CD4-positive, alpha-beta memory T cell (primary cell): ENCODE measurements around the gene HIF3A. TPM values are rescaled to one million over a fixed set of nuclear protein-coding genes. Genes with fewer than 3 reads are reported as not detected.

Experiments
- CTCF ChIA-PET: fragments of 350-600 bp; sonication (Branson Sonifier 250); formaldehyde crosslinking; loops from one replicate; lab custom pipeline; 2021; ENCODE audit warnings: inconsistent platforms; ENCODE audit not compliant: partially characterized antibody; lab: Charles Lee
- POLR2A ChIA-PET: fragments of 350-600 bp; sonication (Branson Sonifier 250); formaldehyde crosslinking; loops from one replicate; lab custom pipeline; 2021; ENCODE audit not compliant: partially characterized antibody; lab: Charles Lee
- DNase-seq, 5 donors: peaks; one replicate each; pipeline versions ENCODE4 v3.0.0 to v3.0.0-alpha.2; 2020 to 2022; ENCODE audit warnings: mixed read lengths in 1 of 5
- H3K27ac ChIP-seq: one replicate; pipeline ENCODE4 v1.7.0; 2013; ENCODE audit warnings: low read depth, low read length
- H3K27me3 ChIP-seq: 2 replicates; pipeline ENCODE4 v1.7.0; 2013; ENCODE audit warnings: mild to moderate bottlenecking, low read length, moderate library complexity; ENCODE audit not compliant: insufficient read depth
- H3K36me3 ChIP-seq: 2 replicates; pipeline ENCODE4 v1.7.0; 2013; ENCODE audit warnings: mild to moderate bottlenecking, low read length, moderate library complexity; ENCODE audit not compliant: insufficient read depth
- H3K4me1 ChIP-seq: 2 replicates; pipeline ENCODE4 v1.7.0; 2013; ENCODE audit warnings: mild to moderate bottlenecking, low read length, moderate library complexity; ENCODE audit not compliant: insufficient read depth
- H3K4me3 ChIP-seq, 2 donors: one replicate each; pipeline ENCODE4 v1.7.0; 2013; ENCODE audit warnings: low read length in 2 of 2, mild to moderate bottlenecking in 1 of 2
- H3K9me3 ChIP-seq, 2 donors: one replicate each; pipeline ENCODE4 v1.7.0; 2013; ENCODE audit warnings: low read length in 2 of 2, control low read depth in 1 of 2; ENCODE audit not compliant: control insufficient read depth in 1 of 2
- H3K27ac Mint-ChIP-seq, 7 donors: one replicate each; pipeline ENCODE4 v1.8.0; 2020 to 2021; ENCODE audit warnings: mixed read lengths in 7 of 7, mild to moderate bottlenecking in 6 of 7, inconsistent platforms in 3 of 7, moderate library complexity in 3 of 7
- H3K27me3 Mint-ChIP-seq, 2 donors: one replicate each; pipeline ENCODE4 v1.8.0; 2020 to 2021; ENCODE audit warnings: mixed read lengths in 2 of 2
- H3K36me3 Mint-ChIP-seq, 2 donors: one replicate each; pipeline ENCODE4 v1.8.0; 2020 to 2021; ENCODE audit warnings: mixed read lengths in 2 of 2, inconsistent platforms in 1 of 2, mild to moderate bottlenecking in 1 of 2
- H3K4me1 Mint-ChIP-seq, 4 donors: one replicate each; pipeline ENCODE4 v1.8.0; 2020 to 2021; ENCODE audit warnings: mixed read lengths in 4 of 4, mild to moderate bottlenecking in 1 of 4
- H3K4me3 Mint-ChIP-seq, 8 donors: one replicate each; pipeline ENCODE4 v1.8.0; 2020 to 2021; ENCODE audit warnings: mixed read lengths in 8 of 8, mild to moderate bottlenecking in 7 of 8, moderate library complexity in 6 of 8, inconsistent platforms in 3 of 8
- H3K9me3 Mint-ChIP-seq, 8 donors: one replicate each; pipeline ENCODE4 v1.8.0; 2020 to 2021; ENCODE audit warnings: mixed read lengths in 8 of 8, mild to moderate bottlenecking in 5 of 8, inconsistent platforms in 3 of 8, moderate library complexity in 1 of 8
- intact Hi-C: fragments of 100-400 bp; cut with micrococcal nuclease; formaldehyde crosslinking; loops from one replicate; pipeline ENCODE4 v1.15.1; 2023
- polyA plus RNA-seq, 2 donors: library from polyadenylated mRNA; unstranded; fragments of 300-500 nt; fragmentation: Illumina TruSeq; gene quantifications; one replicate each; pipeline ENCODE4 v1.2.3, GENCODE V29; 2021
- total RNA-seq, 2 experiments: library from RNA; stranded (reverse); gene quantifications; one replicate each; pipeline ENCODE4 v1.2.3, GENCODE V29; 2021

HIF3A gene
- total and polyA plus RNA-seq, 4 experiments from 2014 or later: not detected

DNA sequence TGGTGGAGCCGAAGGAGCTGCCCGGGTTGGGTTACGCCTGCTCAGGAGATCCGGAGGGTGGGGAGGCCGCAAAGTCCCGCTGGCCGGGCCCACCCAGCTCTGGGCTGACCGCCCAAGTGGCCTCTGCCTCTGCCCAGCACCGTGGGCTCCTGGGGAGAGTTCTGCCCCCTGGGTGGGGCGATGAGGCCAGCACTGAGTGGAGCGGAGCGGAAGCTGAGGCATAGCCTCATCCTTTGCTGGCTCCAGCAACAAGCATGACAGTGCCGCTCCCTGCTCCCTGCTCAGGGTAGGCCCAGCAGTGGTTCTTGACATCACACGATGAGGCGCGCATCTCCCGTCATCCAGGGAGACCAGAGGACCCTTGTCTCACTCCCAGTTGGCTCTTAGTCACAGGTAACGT, 94.0 kb downstream of the HIF3A start:
- no peak overlapping the region for H3K4me3 ChIP-seq
- Mint-ChIP-seq H3K4me1 (peaks cover 3 to 10% (median 4%) of the 10 kb centered on the region in 4 donors), H3K36me3 (peaks cover 40 to 50% of the 10 kb centered on the region in 2 donors), H3K27me3 (peaks cover 0 to 2% of the 10 kb centered on the region in 2 donors), H3K4me3 (no peak overlapping the region), H3K9me3 (peaks cover 0 to 2% (median 0%) of the 10 kb centered on the region in 8 donors), H3K27ac (no peak overlapping the region)
- intact Hi-C loops: no loop called here
- no peak for DNase-seq
- no peaks in the 10 kb centered on the region for H3K27me3 ChIP-seq
- H3K9me3 ChIP-seq: no peaks in the 10 kb centered on the region
- CTCF ChIA-PET: interaction anchor here (1.0 kb wide), 1 partner anchor 44 kb away, joined by 3 read pairs; the partner anchor contains the start of gene PPP5C
- H3K27ac ChIP-seq: no peak overlapping the region
- H3K36me3 ChIP-seq: peaks cover 21% of the 10 kb centered on the region
- H3K4me1 ChIP-seq: no peaks in the 10 kb centered on the region
- POLR2A ChIA-PET: no interaction called here

DNA sequence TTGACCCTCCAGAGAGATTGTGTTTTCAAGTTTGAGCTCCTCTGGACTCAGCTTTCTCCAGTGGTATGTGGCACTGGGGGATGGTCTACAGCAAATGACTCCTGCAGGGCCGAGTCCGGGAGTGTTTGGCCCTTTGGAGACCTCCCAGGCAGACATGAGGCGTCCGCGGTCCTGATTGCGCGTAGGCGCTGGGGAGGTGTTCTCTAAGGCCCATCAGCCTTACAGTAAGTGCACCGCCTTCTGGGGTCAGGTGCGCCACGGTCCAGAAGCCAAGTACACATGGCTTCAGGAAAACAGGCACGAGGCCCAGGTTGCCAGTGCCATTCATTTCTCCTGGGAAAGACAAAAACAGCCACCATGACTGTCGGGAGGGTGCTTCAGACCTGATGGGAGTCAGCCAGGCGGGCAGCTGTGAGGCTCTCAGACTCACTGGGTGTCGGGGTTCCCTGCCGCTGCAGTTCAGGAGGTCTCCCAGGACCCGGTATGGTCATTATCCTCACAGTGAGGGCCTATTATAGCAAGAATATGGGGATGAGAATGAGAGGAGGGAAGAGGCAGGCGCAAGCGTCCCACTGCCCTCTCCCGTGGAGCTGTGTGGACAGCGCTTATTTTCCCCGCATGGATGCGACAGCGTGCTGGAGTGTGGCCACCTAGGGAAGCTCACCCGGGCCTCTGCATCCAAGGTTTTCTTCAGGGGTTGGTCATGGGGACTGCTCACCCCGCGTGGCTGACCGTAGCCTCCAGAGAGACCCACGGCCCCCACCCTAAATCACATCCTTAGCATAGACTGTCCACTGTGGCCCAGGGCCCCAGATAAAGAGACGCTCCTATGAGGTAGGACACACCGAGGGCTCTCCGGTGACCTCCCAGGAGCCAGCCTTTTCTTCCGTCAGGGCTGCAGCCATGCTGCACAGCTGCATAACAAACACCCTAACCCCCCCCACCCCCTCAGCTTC, 94.7 kb downstream of the HIF3A start:
- no peak overlapping the region for H3K27ac ChIP-seq
- ChIA-PET CTCF (interaction anchor here (1.0 to 1.2 kb wide), 2 partner anchors 45 to 56 kb away, joined by 3 to 4 read pairs; partner anchors contain the start of gene PPP5C), POLR2A (no interaction called here)
- peaks cover 21% of the 10 kb centered on the region for H3K36me3 ChIP-seq
- no peaks in the 10 kb centered on the region for H3K9me3 ChIP-seq
- peaks cover 0 to 2% of the 10 kb centered on the region in 2 donors for H3K27me3 Mint-ChIP-seq
- no peaks in the 10 kb centered on the region for H3K27me3 ChIP-seq
- H3K4me3 ChIP-seq: no peak overlapping the region
- no peaks in the 10 kb centered on the region for H3K4me1 ChIP-seq
- intact Hi-C loops: no loop called here
- H3K9me3 Mint-ChIP-seq: peaks cover 0 to 2% (median 0%) of the 10 kb centered on the region in 8 donors
- peaks cover 37 to 46% of the 10 kb centered on the region in 2 donors for H3K36me3 Mint-ChIP-seq
- no peak overlapping the region for H3K4me3 Mint-ChIP-seq
- no peak for DNase-seq
- H3K4me1 Mint-ChIP-seq: peaks cover 3 to 10% (median 4%) of the 10 kb centered on the region in 4 donors
- no peak overlapping the region for H3K27ac Mint-ChIP-seq

DNA sequence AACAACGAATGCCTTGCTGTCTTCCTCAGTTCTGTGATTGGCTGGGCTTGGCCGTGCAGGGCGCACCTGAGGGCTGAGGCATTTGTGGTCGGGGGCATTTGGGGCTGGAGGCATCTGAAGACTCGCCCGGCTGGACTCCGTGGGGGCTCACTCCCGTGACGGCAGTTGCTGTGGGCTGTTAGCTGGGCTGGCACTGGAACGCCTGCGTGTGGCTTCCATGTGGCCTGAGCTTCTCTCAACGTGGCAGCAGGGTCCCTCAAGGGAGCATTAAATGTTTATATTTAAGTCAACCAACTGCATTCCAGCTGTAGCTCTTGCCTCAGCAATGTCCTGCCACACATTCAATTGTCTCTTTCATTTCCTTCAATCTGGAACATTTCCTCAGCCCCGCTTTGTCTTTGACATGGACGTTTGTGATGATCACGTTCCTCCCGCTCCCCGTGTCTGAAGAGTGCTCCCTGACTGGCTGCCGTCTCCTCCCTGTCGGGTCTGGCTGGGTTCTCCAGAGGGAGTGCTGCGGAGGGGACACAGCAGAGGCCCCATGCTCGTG, 95.5 kb downstream of the HIF3A start:
- Histone ChIP-seq H3K27ac (no peak overlapping the region), H3K4me1 (no peaks in the 10 kb centered on the region), H3K9me3 (no peaks in the 10 kb centered on the region), H3K27me3 (no peaks in the 10 kb centered on the region), H3K4me3 (no peak overlapping the region), H3K36me3 (peaks cover 21% of the 10 kb centered on the region)
- POLR2A ChIA-PET: no interaction called here
- Mint-ChIP-seq H3K27ac (peak overlapping the region in 2 of 7 donors; percentile 46 to 64), H3K36me3 (peaks cover 32 to 38% of the 10 kb centered on the region in 2 donors), H3K4me3 (no peak overlapping the region), H3K9me3 (peaks cover 0 to 2% (median 0%) of the 10 kb centered on the region in 8 donors), H3K27me3 (peaks cover 0 to 2% of the 10 kb centered on the region in 2 donors), H3K4me1 (peaks cover 3 to 10% (median 4%) of the 10 kb centered on the region in 4 donors)
- intact Hi-C loops: no loop called here
- CTCF ChIA-PET: interaction anchor here (1.2 kb wide), 1 partner anchor 57 kb away, joined by 4 read pairs; no protein-coding TSS in a partner anchor
- no peak for DNase-seq

DNA sequence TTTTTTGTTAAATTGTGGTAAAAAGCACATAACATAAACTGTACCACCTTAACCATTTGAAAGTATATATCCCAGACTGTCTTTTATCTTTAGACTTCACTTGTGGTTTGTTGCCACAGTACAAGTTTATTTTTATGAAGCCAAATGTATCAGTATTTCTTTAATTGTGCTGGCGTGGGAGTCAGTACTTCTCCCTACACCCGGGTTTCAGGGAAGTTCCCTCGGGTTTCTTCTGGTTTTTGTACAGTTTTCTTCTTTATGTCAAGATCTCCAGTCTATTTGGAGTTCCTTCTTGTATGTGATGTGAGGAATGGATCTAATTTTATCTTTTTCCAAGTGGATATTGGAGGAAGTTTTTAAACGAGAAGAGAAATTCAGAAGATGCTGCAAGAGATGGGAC, 96.0 kb downstream of the HIF3A start:
- H3K27ac Mint-ChIP-seq: peak overlapping the region in 2 of 7 donors; percentile 46 to 49
- ChIA-PET POLR2A (no interaction called here), CTCF (interaction anchor here (1.2 kb wide), 1 partner anchor 58 kb away, joined by 4 read pairs; no protein-coding TSS in a partner anchor)
- peaks cover 27 to 33% of the 10 kb centered on the region in 2 donors for H3K36me3 Mint-ChIP-seq
- intact Hi-C loops: no loop called here
- no peaks in the 10 kb centered on the region for H3K9me3 ChIP-seq
- no peaks in the 10 kb centered on the region for H3K27me3 ChIP-seq
- H3K27ac ChIP-seq: no peak overlapping the region
- H3K4me1 Mint-ChIP-seq: peaks cover 3 to 10% (median 4%) of the 10 kb centered on the region in 4 donors
- H3K9me3 Mint-ChIP-seq: peaks cover 0 to 2% (median 0%) of the 10 kb centered on the region in 8 donors
- H3K4me3 Mint-ChIP-seq: no peak overlapping the region
- H3K4me3 ChIP-seq: no peak overlapping the region
- H3K27me3 Mint-ChIP-seq: peaks cover 0 to 2% of the 10 kb centered on the region in 2 donors
- no peaks in the 10 kb centered on the region for H3K4me1 ChIP-seq
- no peak for DNase-seq
- H3K36me3 ChIP-seq: peaks cover 19% of the 10 kb centered on the region

Other genes with a start within 250 kb of the HIF3A start
- gene IGFL3, start 172.4 kb upstream of the HIF3A start, total RNA-seq: not detected
- not detected for gene IGFL3, start 172.4 kb upstream of the HIF3A start, polyA plus RNA-seq
- gene IGFL2, start 148.8 kb upstream of the HIF3A start, total RNA-seq: under 1 TPM in 1 of 2 experiments, not detected in 1; 0.47 TPM
- gene IGFL2, start 148.8 kb upstream of the HIF3A start, polyA plus RNA-seq: under 1 TPM in 1 of 2 donors, not detected in 1; 0.28 TPM
- gene IGFL1, start 67.3 kb upstream of the HIF3A start, total RNA-seq: not detected
- not detected for gene IGFL1, start 67.3 kb upstream of the HIF3A start, polyA plus RNA-seq
- gene PPP5C, start 50.0 kb downstream of the HIF3A start, total RNA-seq: 10 to 100 TPM; 36.9 to 38.5 TPM
- 10 to 100 TPM; 16.3 to 30.8 TPM for gene PPP5C, start 50.0 kb downstream of the HIF3A start, polyA plus RNA-seq
- not detected for gene CCDC8, start 116.5 kb downstream of the HIF3A start, total RNA-seq
- gene CCDC8, start 116.5 kb downstream of the HIF3A start, polyA plus RNA-seq: not detected
- gene PNMA8C, start 131.9 kb downstream of the HIF3A start, total RNA-seq: not detected
- not detected for gene PNMA8C, start 131.9 kb downstream of the HIF3A start, polyA plus RNA-seq
- under 1 TPM in 1 of 2 experiments, not detected in 1; 0.26 TPM for gene PNMA8A, start 174.5 kb downstream of the HIF3A start, total RNA-seq
- under 1 TPM in 1 of 2 donors, not detected in 1; 0.13 TPM for gene PNMA8A, start 174.5 kb downstream of the HIF3A start, polyA plus RNA-seq
- 1 to 10 TPM; 1.2 TPM for gene PNMA8B, start 198.8 kb downstream of the HIF3A start, total RNA-seq
- gene PNMA8B, start 198.8 kb downstream of the HIF3A start, polyA plus RNA-seq: under 1 TPM; 0.24 to 0.34 TPM